C1 segment of cervical spinal cord (tissue), 14 donors: ENCODE results near the gene SRPX2.

ENCODE experiments used
- DNase-seq, 14 donors: peaks; one replicate each; lab custom pipeline; 2025; lab: John Stamatoyannopoulos, UW

The SRPX2 gene

DNA sequence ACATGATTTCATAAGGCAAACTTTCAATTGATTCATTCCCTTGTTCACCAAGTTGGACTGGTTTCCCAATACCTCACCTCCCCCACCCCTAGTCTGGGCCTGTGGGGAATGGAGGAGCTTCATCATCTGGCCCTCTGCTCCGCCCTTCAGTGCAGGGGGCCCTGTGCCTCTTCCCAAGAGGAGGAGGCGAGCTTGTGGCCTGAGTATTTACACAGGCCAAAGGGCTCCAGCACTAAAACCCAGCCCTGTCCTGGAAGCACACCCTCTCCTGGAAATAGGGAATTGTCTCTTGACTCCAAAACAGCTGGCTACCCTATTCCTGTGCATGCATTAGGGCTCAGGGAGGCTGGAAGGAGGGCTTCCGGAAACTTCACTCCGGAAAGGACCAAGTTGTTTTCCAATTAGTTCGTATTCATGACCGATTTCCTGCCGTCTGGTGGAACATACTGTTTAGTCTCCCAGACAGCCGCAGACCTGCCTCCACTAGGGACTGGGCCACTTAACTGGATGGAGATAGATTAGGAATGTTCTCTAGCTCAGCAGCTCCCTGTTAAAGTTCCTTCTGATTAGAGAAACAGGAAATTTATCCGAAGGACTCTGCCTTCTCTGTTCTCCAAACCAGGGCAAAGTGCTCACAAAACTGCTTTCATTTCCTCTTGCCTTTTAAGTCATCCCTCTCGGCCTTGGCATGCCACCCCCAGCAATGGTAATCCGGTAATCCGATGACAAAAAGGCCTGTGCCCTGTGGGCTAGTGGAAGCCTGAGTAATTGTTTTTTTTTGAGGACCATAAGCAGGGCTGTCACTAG, 5.8 kb downstream of the SRPX2 start:
- peak in 1 of 14 donors; percentile 8 for DNase-seq

DNA sequence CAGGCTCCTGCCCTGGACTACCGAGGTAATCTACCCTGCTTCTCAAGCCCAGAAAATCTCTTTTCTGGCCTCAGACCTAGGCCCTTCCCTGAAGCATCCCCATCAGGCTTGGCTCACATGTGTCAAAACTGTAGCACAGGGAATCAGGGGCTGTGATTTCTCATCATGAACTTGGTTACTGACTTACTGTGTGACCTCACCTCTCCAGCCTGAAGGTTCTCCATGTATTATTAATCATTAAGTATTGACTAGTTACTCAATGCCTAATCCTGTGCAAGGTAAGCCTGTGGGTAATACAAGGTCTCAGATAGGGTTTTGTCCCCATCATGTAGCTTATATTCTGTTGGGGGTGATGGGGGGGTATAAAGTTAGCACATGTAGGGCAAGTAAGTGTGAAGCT, 6.8 kb downstream of the SRPX2 start:
- no peak for DNase-seq

DNA sequence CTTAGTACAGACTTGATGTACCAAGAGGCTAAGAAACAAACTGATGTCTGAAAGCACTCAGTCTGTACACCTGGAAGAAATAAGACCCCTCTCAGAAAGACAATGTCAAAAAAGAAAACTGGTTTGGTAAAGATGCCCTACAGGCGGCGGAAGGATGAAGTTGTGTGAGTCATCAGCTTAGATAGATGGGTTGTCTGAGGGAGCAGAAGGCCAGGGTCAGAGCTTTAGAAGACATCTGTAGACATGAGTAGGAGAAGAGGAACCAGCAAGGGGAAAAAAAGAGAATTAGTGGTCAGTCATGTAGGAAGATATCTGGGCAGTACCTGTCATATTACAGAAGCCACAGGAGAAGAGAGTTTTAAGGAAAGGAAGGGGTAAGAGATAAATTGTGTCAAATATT, 8.3 kb downstream of the SRPX2 start:
- DNase-seq, result no peak

DNA sequence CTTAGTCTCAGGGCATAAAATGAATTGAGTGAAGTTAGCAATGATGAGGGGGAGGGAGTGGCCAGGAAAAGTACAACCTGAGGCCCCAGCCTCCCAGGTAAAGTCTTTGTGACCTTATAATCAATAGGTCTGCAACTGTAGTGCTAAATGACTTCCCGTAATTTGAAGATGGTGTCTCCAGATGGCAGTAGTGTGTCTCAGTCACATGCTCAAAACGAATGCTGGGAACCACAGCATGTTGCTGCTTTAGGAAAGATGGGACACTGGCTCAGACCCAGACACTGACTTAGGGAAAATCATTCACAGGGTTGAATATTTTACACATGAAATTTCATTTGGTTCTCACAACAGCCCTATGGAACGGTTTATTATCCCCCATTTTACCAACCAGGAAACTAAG, 10.3 kb downstream of the SRPX2 start:
- no peak for DNase-seq

DNA sequence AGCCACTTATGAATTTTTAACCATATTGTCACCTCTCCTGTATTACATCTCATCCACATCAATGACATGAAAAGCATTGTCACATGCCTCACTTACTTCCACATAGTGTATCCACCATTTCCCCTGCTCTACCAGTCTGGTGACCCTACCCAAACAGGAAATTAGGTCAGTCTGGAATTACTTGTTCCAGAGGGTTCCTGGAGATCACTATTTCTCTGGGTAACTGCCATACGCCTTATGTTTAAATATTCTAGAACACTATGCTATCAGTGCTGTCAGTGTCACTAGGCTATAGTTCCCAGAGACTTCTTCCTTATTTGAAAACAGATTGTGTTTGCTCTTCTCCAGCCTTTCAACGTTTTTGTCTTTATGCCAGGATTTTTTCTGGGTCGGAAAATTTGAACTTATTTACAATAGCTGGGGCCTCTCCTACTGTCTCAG, 15.0 kb downstream of the SRPX2 start:
- no peak for DNase-seq

DNA sequence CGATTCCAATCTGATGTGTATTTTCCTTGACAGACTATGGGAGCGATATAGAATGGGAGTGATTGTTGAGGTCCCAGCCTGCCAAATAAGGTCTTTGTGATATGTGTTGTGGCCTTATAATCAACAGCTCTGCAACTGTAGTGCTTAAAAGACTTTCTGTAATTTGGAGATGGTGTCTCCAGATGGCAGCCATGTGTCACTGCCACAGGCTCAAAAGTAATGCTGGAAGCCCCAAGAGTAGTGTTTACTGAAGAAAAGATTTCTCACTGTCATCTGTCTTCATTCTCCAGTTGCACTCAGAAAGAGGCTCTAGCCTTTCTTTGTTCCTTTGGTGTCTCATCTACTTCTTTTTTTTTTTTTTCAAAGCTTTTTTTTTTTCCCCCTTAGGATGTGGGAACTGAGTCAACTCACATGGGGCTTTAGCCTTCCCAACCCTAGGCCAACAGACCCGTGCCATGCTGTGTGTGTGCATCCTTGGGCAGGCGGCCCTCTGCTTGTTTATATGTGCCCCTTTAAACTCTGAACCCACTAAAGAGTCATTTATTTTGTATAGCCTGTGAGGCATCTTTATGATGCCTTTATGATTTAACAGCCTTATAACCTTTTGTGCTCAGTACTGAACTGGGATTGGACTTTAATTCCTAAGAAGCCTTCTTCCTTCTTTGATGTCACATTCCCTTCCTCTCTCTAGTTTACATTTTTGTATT, 15.6 kb downstream of the SRPX2 start:
- DNase-seq, result no peak

DNA sequence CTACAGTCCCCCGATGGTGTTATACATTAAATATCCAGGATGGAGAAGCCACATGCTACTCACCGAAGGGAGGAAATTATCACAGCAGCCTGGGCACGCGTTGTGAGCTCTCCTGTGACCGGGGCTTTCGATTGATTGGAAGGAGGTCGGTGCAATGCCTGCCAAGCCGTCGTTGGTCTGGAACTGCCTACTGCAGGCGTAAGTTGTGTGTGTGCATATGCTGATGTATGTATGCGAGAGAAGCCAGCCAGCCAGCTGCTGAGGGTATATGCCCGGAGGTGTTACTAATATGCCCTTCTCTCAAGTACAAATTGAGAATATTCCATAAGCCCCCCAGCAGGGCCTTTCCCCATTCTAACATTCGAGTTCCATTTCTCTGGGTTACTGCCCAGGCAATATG, 18.2 kb downstream of the SRPX2 start:
- DNase-seq, result no peak

DNA sequence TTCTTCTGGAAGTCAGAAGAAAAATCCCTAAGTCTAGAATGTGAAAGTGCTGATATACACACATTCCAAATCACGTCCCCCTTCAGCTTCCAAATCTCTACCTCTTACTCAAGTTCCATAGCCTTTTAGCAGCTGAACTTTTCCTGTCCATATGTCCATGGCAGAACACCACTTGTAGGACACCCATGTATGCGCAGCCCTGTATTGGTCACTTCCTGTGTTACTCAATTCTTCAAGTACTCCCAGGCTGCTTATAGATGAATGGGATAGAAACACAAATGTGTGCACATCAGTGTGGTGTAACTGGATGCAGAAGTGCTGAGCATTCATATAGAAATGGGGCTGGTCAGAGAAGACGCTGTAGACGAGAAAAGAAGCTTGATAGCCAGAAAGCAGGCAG, 18.8 kb downstream of the SRPX2 start:
- DNase-seq, result no peak

DNA sequence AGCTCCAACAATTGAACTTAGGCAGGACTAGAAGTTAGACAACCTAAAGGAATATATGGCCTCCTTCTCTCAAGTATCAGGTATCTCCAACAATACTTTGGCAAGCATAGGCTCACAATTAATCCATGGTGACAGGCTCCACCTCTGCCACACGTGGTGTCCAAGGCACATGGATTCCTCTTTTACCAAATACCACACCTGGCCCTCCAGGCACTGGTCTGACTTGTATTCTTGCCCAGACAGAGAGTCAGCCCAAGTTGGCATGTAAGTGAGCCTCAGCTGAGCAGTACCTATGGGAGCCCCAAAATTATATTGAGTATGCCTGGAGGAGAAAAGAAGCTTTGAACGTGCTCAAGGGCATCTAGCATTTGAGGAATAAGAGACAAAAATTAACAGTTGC, 19.6 kb downstream of the SRPX2 start:
- DNase-seq, result no peak

DNA sequence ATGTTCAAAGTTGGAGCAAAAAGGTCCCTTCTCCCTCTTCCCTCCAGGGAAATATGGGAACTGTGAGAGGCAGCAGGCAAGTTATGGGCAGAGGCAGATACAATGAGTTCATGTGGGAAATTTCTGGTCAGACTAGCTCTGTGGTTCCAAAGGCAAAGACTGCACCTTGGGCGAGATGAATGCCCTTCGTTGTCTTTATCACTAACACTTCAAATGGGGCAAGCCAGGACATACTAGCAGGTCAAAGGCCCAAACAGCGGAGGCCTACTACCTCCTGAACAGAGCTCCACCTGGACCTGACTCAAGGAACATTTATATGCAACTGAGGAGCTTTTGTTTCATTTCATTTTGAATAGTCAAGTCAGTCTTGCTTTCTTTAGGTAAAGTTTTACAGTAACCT, 29.0 kb downstream of the SRPX2 start:
- DNase-seq, result no peak

DNA sequence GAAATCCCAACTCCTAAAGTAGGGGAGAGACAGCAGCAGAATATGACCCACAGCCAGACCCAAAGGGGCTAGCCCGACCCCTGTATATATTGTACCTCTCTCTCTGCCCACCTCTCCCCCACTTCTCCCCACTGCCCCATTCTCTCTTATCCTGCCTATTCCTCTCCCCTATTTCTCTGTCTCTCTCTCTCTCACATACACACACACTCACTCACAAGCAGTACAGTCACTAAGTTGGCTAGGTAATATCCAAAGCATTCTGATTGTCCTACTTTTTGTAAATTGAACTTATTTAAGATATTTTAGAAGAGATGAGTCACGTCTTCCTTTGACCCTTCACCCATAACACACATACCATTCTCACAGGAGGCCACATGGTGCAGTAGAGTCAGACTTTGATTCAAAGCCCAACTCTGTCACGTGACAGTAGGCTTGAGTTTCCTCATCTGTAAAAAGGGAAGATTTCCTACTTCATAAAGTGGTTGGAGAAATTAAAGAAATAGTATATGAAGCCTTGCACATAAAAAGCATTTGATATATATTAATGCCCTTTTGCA, 29.5 kb downstream of the SRPX2 start:
- DNase-seq, result no peak

DNA sequence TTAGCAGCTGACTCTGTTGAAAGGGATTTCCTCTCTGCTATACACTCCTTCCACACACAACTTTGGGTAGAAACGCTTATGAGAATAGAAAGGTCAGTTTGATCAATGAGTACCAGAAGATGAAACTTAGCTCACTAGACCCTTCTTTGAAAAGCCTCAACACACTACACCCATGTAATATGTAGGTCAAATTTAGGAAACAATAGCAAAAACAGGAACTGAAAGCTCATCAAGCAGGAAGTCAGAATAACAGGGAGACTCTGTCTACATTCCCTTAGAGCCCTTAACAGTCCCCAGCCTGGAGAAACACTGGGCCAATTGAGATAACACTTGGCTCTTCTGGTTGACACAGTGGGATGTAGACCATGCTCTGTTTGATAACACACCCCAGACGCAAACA, 30.7 kb downstream of the SRPX2 start:
- DNase-seq, result no peak

DNA sequence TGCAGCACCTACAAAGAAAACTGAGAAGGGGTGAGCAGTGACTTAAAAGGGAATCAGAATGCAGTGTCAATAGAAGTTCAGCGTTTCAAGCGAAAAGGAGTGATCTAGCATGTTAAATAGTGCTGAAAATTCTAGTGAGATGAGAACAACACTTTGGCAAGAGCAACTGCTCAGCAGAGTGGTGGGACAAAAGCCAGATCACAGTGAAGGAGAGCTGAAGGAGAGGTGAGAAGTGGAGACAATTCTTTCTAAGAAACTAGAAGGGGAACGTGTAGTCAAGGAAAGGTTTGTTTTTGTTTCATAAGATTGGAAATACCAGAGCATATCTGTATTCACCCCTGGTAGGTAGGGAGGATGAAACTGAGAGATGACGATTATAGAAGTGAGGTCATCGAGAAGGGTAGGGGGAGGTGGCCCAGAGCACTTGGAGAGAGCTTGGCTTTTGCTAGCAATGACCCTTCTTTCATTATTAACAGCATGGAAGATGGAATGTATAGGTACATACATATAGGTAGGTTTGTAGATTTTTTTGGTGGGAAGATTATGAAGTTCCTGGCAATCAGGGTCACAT, 33.7 kb downstream of the SRPX2 start:
- no peak for DNase-seq

DNA sequence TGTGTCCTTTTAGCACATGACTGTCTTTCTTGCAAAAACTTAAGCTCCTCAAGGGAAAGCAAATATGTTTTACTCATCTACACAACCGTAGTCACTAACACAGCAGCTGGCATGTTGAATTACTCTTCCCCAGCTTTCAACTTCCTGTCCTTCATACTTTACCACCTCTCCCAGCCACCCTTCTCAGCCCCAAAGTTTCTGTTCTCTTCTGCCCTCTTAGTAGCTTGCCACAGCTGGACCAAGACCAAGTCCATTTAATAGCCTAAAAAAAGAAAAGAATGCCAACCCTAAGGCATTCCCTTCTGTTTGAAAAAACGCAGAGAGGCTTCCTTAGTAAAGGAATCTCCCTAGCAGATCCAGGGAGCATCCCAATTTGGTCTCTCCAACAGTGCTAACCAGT, 36.8 kb downstream of the SRPX2 start:
- DNase-seq, result no peak

DNA sequence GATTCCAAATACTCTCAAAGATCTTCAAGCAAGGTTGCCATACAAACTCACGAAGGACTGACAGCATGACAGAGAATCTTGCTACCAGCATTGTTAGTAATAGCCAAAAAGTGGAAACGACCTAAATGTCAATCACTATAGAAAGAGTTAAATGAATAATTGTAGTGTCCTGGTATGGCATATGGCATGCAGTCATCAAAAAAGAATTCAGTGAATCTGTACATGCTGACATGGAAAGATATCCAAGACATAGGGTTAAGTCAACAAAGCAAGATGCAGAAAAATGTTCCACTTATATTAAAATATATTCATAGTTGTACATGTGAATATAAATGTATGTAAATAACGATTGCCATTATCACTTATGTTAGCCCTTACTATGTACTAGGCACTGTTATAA, 37.6 kb downstream of the SRPX2 start:
- no peak for DNase-seq

DNA sequence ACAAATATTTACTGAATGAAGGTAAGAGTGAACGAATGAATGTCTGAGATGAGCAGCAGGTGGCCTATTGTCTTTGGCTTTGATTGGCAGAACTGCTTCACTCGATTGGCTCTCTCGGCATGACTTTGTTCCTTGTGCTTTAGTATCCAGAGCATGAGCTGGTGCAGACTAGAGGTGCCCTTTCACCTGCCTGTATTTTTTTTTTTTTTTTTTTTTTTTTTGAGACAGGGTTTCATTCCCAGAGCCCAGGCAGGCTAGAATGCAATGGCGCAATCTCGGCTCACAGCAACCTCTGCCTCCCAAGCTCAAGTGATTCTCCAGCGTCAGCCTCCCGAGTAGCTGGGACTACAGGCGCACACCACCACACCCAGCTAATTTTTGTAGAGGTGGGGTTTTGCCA, 38.9 kb downstream of the SRPX2 start:
- DNase-seq, result no peak

DNA sequence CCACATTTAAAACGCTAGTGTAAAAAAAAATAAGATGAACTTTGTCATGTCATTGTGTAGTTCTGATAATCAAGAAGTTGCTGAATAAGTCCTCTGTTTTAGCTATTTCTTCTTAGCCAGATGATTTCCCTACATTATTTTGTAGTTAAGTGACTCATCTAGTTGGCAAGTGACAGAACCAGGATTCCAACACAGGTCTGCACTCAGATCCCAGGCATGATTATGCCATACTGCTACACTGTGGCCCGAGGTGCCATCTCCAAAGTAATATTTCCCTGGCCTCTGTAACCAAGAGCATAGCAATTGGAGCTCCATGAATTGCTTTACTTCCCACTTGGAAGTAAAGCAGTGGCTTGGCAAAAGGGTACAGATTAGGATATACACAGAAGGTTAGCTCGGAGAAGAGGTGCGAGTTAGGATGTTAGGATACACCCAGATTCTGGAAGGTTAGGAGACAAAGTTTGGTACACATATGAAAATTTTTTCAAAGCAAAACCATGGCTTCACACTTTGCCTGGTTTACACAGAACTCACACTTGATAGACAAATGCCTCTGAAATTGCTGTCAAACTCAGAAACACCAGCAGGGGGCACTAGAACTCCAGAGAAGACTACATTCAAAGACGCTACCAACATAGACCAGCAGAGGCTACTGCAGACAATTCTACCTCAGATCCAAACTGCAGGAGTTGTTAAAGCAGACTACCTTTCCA, 41.4 kb downstream of the SRPX2 start:
- peak in 11 of 14 donors; percentile 1 to 66 (median 28) for DNase-seq

DNA sequence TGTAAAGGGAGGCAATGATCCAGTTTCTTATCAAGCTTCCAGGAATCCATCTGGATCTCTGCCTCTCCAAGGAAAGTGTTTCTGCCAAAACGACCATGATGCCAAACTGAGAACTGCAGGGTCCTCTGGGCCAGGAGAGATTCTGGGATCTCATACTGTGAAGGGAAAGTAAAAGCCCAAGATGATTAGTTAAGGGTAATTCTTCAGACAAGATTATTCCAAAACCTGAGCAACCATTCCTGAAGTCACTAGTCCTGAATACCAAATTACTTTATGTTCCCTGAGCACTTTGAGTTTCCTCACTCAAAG, 42.0 kb downstream of the SRPX2 start:
- no peak for DNase-seq

DNA sequence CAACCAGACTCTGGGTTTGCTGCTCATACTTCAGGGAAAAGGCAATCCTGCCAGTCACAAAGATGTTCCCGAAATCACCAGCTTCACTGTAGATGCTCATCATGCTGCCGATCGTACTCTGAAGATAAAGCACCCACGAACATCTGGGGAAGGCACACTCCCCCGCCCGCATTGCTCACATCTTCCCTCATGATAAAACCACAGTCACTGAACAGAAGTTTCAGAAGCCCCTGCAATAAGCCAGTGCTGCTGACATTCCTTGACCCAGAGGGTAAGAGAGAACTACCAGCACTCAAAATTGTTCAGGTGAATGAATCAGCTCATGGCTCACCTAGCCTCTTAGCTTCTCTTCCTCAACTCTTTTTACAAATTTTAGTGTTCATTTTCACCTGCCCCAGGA, 43.1 kb downstream of the SRPX2 start:
- DNase-seq, result no peak

DNA sequence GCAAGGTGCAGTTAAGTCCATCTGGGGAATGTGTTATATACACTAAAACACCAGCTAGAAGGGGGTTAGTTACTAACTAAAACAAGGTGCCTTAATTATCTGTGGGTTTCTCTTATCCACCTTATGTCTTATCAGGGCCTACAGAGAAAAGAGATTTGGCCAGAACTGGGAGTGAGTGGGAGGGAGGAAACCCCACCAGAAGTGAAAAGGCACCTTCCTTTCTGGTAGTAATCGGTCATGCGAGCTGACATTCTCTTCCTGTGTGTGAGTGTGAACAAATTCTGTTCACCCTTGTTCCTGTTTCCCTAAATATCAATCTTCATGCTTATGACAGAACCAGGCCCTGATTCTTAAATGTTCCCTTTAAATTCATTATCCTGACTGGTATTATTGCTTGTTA, 43.5 kb downstream of the SRPX2 start:
- DNase-seq, result no peak

DNA sequence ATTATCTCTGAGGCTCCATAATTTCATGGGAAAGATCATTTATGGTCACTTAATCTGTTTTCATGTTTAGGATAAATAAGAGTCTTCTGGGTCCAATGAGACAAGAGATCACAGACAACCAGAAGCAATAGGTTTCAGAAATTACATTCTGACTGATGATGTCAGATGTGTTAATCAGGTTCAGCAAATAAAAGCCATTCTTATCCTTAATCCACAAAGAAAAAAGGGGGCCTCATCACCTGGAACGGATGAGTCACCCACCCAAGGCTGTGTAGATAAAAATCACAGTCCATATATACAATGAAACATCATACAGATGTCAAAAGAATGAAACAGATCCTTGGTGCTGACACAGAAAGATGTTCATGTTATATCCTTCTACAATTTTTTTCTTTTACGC, 51.3 kb downstream of the SRPX2 start:
- DNase-seq, result no peak

DNA sequence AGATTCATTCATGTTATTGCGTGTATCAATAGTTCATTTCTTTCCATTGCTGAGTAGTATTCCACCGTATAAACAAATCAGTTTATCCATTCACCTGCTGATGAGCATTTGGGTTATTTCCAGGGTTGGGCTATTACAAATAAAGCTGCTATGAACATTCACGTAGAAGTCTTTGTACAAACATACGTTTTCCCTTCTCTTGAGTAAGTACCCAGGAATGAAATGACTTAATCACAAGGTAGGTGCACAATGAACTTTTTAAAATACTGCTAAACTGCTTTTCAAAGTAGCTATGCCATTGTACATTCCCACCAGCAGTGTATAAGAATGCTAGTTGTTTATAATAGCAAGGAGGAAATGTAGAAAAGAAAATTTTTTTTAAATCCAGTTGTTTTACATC, 52.0 kb downstream of the SRPX2 start:
- DNase-seq, result no peak
